HepG2 (cell line): ENCODE data around the gene MRNIP. TPM values are rescaled to one million over a fixed set of nuclear protein-coding genes. Genes with fewer than 3 reads are reported as not detected.
A peak's percentile ranks its signal among the peaks of the same experiment; 100 is the strongest.

Source experiments
- ATAC-seq: fragments of 200-7000 bp; cut with Tn5 transposase; 3 replicates; pipeline ENCODE4 v1.9.1; 2020; ENCODE audit warnings: mild to moderate bottlenecking, moderate library complexity
- BruUV-seq: library from RNA; stranded (reverse); fragments of 400-500 nt; replicated peaks from 2 replicates; lab custom pipeline; 2021; lab: Mats Ljungman, UMichigan
- CTCF ChIA-PET: fragments of 300-600 bp; formaldehyde crosslinking; extraction: SDS; loops from one replicate; lab custom pipeline; 2021; ENCODE audit warnings: low total read pairs, inconsistent platforms, low intra/inter-chr PET ratio; lab: Yijun Ruan, JAX
- POLR2A ChIA-PET: fragments of 350-600 bp; sonication (Branson Sonifier 250); formaldehyde crosslinking; loops from one replicate; lab custom pipeline; 2020; ENCODE audit warnings: antibody characterized with exemption, inconsistent platforms; lab: Yijun Ruan, JAX
- DNase-seq: peaks from one replicate; pipeline ENCODE4 v3.0.0-alpha.2; 2015; ENCODE audit warnings: low spot score
- FAIRE-seq: peaks from 3 replicates; lab custom pipeline; 2011; peaks lifted over from hg19 to GRCh38; lab: Jason Lieb, UNC
- H2AFZ ChIP-seq: one replicate; pipeline ENCODE4 v1.6.1; 2011; ENCODE audit warnings: low read length, inconsistent platforms
- H3K27ac ChIP-seq: fragments of 300-600 bp; 3 replicates; pipeline ENCODE4 v1.8.0; 2011; ENCODE audit warnings: mixed run types, mild to moderate bottlenecking, mixed read lengths, low read length, inconsistent platforms; ENCODE audit not compliant: insufficient read depth; ENCODE audit errors: extremely low read length
- H3K27me3 ChIP-seq, 2 experiments: fragments of 200-600 bp in 1 of 2; 2 replicates in 1 of 2; 3 replicates in 1 of 2; pipeline versions ENCODE4 v1.6.0 to v1.8.0; 2011; ENCODE audit warnings: low read length in 2 of 2, mild to moderate bottlenecking in 2 of 2, moderate library complexity in 2 of 2, inconsistent platforms in 1 of 2; ENCODE audit not compliant: insufficient read depth in 2 of 2, control insufficient read depth in 1 of 2
- H3K36me3 ChIP-seq, 2 experiments: fragments of 200-600 bp in 1 of 2; replicated peaks in 1 of 2; 2 replicates in 1 of 2; 3 replicates in 1 of 2; pipeline versions ENCODE4 v1.5.1 to v1.8.0; 2011; ENCODE audit warnings: low read length in 2 of 2, inconsistent platforms in 1 of 2; ENCODE audit not compliant: insufficient read depth in 2 of 2, control insufficient read depth in 1 of 2
- H3K4me1 ChIP-seq: 2 replicates; pipeline ENCODE4 v1.5.1; 2012; ENCODE audit warnings: low read length, inconsistent platforms; ENCODE audit not compliant: insufficient read depth
- H3K4me2 ChIP-seq: 2 replicates; pipeline ENCODE4 v1.6.0; 2011; ENCODE audit warnings: low read depth, low read length, inconsistent platforms
- H3K4me3 ChIP-seq, 3 experiments: fragments of 200-600 bp in 1 of 3; sonication (generic), shearing (Covaris generic) in 1 of 3; replicated peaks in 1 of 3; 2 replicates each; pipeline ENCODE4 v1.5.1; 2011 to 2016; ENCODE audit warnings: low read length in 3 of 3, inconsistent platforms in 2 of 3, low read depth in 2 of 3, mild to moderate bottlenecking in 2 of 3, control low read depth in 1 of 3, mixed read lengths in 1 of 3; ENCODE audit not compliant: insufficient read depth in 1 of 3
- H3K79me2 ChIP-seq: one replicate; pipeline ENCODE4 v1.6.1; 2011; ENCODE audit warnings: low read length, inconsistent platforms; ENCODE audit not compliant: insufficient read depth
- H3K9ac ChIP-seq: 2 replicates; pipeline ENCODE4 v1.6.0; 2011; ENCODE audit warnings: mild to moderate bottlenecking, low read depth, low read length, inconsistent platforms; ENCODE audit not compliant: insufficient read depth
- H3K9me3 ChIP-seq: 2 replicates; pipeline ENCODE4 v1.5.1; 2012; ENCODE audit warnings: mild to moderate bottlenecking, low read length
- H4K20me1 ChIP-seq: 2 replicates; pipeline ENCODE4 v1.6.0; 2011; ENCODE audit warnings: inconsistent platforms, mild to moderate bottlenecking, low read length, moderate library complexity; ENCODE audit not compliant: insufficient read depth
- AGO2 ChIP-seq: fragments of 200-400 bp; formaldehyde crosslinking; optimal IDR thresholded peaks from 2 replicates; pipeline ENCODE3; 2017; ENCODE audit warnings: mild to moderate bottlenecking, low read depth, low read length, moderate library complexity
- HNF1A ChIP-seq, 2 experiments: sonication (generic) in 1 of 2; formaldehyde crosslinking in 1 of 2; IDR thresholded peaks; 2 replicates each; pipeline versions ENCODE4 v1.4.0 to v1.6.1; 2016 to 2020; ENCODE audit warnings: borderline replicate concordance in 1 of 2, low read depth in 1 of 2, mild to moderate bottlenecking in 1 of 2, missing genetic modification reagents in 1 of 2
- POLR2A ChIP-seq, 2 experiments: IDR thresholded peaks; 2 replicates each; pipeline ENCODE4 v1.6.1; 2011; ENCODE audit warnings: low read depth in 2 of 2, low read length in 2 of 2, mild to moderate bottlenecking in 1 of 2, moderate library complexity in 1 of 2; ENCODE audit not compliant: insufficient read depth in 1 of 2
- WGBS: methylation state at CpG from one replicate; pipeline ENCODE4 v1.1.6; 2017; ENCODE audit warnings: low lambda C conversion rate; 5-methylcytosine and 5-hydroxymethylcytosine counted together
- in situ Hi-C: cut with HindIII; loops from 2 replicates; pipeline ENCODE4 v1.10.0; 2017; ENCODE audit warnings: low pct_unique_long_range_greater_than_20kb; ENCODE audit not compliant: extremely low pct_ligation_motif_present
- intact Hi-C: fragments of 100-400 bp; cut with micrococcal nuclease; formaldehyde crosslinking; loops from one replicate; pipeline ENCODE4 v1.10.0; 2022; ENCODE audit not compliant: unreplicated experiment
- polyA plus RNA-seq, 8 experiments: library from polyadenylated mRNA; depleted of rRNA in 3 of 8; stranded (reverse) in 7 of 8; unstranded in 1 of 8; fragments of >200 nt; fragmentation: Illumina TruSeq in 4 of 8; extraction: Trizol in 4 of 8; gene quantifications; 2 replicates each; pipeline versions ENCODE4 v1.2.1 to v1.2.3, GENCODE V29; 2011 to 2016; ENCODE audit warnings: low read depth in 4 of 8, missing spikeins in 1 of 8, mixed read lengths in 1 of 8; ENCODE audit not compliant: insufficient read depth in 1 of 8
- total RNA-seq, 5 experiments: library from RNA; depleted of rRNA; stranded (reverse); fragments of >200 nt; fragmentation: Illumina TruSeq; extraction: Trizol; gene quantifications; 2 replicates each; pipeline ENCODE4 v1.2.3, GENCODE V29; 2016; ENCODE audit warnings: low read depth in 1 of 5
- TF ChIP-seq, protein P1 (sequence below): sonication (generic); formaldehyde crosslinking; IDR thresholded peaks from 2 replicates; pipeline ENCODE4 v1.5.1; 2020; ENCODE audit warnings: mild to moderate bottlenecking, missing genetic modification reagents, moderate library complexity

The MRNIP gene
- total and polyA plus RNA-seq, 2 of the 13 experiments (the other 11 are each of a cell fraction or from before 2014, with no cell fraction given) = 15.5 to 34.1 TPM

DNA sequence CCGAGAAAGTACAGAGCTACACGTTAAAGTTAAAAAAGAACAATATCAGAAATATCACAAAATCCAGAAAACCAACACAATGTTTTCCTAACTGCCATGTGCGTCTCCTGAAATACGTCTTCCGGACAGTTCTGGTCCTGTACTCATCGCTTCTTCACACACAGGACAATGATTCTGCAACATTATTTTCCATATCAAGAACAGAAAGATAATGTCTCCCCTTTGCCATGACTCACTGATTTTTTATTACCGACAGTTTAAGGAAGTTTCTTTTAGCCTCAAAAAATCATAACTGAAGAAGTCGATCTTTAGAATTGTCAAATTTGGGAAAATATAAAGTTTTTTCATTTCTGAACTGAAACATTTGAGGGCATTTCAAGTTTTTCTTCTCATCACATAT lies 46.5 kb upstream of the MRNIP start (continued):
- no peak for TF ChIP-seq HNF1A (IDR thresholded peaks at IDR 0.05; ENCODE audit: low read depth)
- no peak for TF ChIP-seq HNF1A (CRISPR knock-in tag; IDR thresholded peaks at IDR 0.05; ENCODE audit: borderline replicate concordance)

- TF ChIP-seq POLR2A (IDR thresholded peaks at IDR 0.05; ENCODE audit: insufficient read depth in 1 of 2, low read depth in 2 of 2, low read length in 2 of 2) (no peak), AGO2 (peak; percentile 63)
- TF ChIP-seq, protein P1, sequence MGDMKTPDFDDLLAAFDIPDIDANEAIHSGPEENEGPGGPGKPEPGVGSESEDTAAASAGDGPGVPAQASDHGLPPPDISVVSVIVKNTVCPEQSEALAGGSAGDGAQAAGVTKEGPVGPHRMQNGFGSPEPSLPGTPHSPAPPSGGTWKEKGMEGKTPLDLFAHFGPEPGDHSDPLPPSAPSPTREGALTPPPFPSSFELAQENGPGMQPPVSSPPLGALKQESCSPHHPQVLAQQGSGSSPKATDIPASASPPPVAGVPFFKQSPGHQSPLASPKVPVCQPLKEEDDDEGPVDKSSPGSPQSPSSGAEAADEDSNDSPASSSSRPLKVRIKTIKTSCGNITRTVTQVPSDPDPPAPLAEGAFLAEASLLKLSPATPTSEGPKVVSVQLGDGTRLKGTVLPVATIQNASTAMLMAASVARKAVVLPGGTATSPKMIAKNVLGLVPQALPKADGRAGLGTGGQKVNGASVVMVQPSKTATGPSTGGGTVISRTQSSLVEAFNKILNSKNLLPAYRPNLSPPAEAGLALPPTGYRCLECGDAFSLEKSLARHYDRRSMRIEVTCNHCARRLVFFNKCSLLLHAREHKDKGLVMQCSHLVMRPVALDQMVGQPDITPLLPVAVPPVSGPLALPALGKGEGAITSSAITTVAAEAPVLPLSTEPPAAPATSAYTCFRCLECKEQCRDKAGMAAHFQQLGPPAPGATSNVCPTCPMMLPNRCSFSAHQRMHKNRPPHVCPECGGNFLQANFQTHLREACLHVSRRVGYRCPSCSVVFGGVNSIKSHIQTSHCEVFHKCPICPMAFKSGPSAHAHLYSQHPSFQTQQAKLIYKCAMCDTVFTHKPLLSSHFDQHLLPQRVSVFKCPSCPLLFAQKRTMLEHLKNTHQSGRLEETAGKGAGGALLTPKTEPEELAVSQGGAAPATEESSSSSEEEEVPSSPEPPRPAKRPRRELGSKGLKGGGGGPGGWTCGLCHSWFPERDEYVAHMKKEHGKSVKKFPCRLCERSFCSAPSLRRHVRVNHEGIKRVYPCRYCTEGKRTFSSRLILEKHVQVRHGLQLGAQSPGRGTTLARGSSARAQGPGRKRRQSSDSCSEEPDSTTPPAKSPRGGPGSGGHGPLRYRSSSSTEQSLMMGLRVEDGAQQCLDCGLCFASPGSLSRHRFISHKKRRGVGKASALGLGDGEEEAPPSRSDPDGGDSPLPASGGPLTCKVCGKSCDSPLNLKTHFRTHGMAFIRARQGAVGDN (CRISPR knock-in tag) = peak; percentile 26
- POLR2A ChIA-PET = no interaction called here
- ATAC-seq (no peak), DNase-seq (no peak), FAIRE-seq (no peak)
- no peaks in the 10 kb centered on the region for H3K27me3 ChIP-seq
- no peaks in the 10 kb centered on the region for H3K9me3 ChIP-seq
- H4K20me1 ChIP-seq = no peaks in the 10 kb centered on the region
- CTCF ChIA-PET = no interaction called here
- H3K27ac ChIP-seq = no peak overlapping the region
- peaks cover 18% of the 10 kb centered on the region for H3K79me2 ChIP-seq
- H3K4me3 ChIP-seq = no peak overlapping the region
- H3K9ac ChIP-seq = no peak overlapping the region
- peaks cover 7 to 37% of the 10 kb centered on the region in 2 experiments for H3K36me3 ChIP-seq
- H3K4me1 ChIP-seq = peaks cover 30% of the 10 kb centered on the region
- BruUV-seq = no TSS peak
- H2AFZ ChIP-seq = no peak overlapping the region
- 98% methylated on average over 16 of the region's 25 CpGs for WGBS
- no peak overlapping the region for H3K4me2 ChIP-seq
- intact Hi-C loops = loop anchor here (5.0 to 10.0 kb wide), 2 partner anchors 140 to 168 kb away; partner anchors contain the start of gene RNF130
- in situ Hi-C loops = no loop called here
These were observed 46.0 kb upstream of the MRNIP start for GRCh38 chr5:179904463-179905160.
